CD14-positive monocyte (primary cell): Measurements from ENCODE around the gene HCRTR1. TPM values are rescaled to one million over a fixed set of nuclear protein-coding genes. Genes with fewer than 3 reads are reported as not detected.
A peak's percentile ranks its signal among the peaks of the same experiment; 100 is the strongest.

Experiments used
- DNase-seq, 3 donors: peaks; one replicate each; pipeline ENCODE4 v3.0.0-alpha.2; 2011 to 2022
- H2AFZ ChIP-seq: 2 replicates; pipeline ENCODE4 v1.6.0; 2012; ENCODE audit warnings: mild to moderate bottlenecking, low read depth, low read length, inconsistent platforms; ENCODE audit not compliant: insufficient read depth, poor library complexity, severe bottlenecking
- H3K27ac ChIP-seq, 2 donors: 1 replicate in 1 of 2; 2 replicates in 1 of 2; pipeline ENCODE4 v1.5.1; 2012 to 2013; ENCODE audit warnings: low read length in 2 of 2, control low read depth in 1 of 2, inconsistent platforms in 1 of 2, low read depth in 1 of 2, mild to moderate bottlenecking in 1 of 2
- H3K27me3 ChIP-seq, 2 donors: one replicate each; pipeline versions ENCODE4 v1.6.0 to v1.6.1; 2011 to 2013; ENCODE audit warnings: low read length in 2 of 2; ENCODE audit not compliant: control insufficient read depth in 2 of 2, insufficient read depth in 2 of 2
- H3K36me3 ChIP-seq, 2 donors: replicated peaks in 1 of 2; 1 replicate in 1 of 2; 2 replicates in 1 of 2; pipeline versions ENCODE4 v1.5.1 to v1.6.1; 2012 to 2013; ENCODE audit warnings: low read length in 2 of 2, control low read depth in 1 of 2, inconsistent platforms in 1 of 2, mild to moderate bottlenecking in 1 of 2; ENCODE audit not compliant: insufficient read depth in 2 of 2, control insufficient read depth in 1 of 2
- H3K4me1 ChIP-seq, 2 donors: 1 replicate in 1 of 2; 2 replicates in 1 of 2; pipeline versions ENCODE4 v1.5.1 to v1.6.1; 2012 to 2013; ENCODE audit warnings: low read length in 2 of 2, control low read depth in 1 of 2, inconsistent platforms in 1 of 2, mild to moderate bottlenecking in 1 of 2, moderate library complexity in 1 of 2; ENCODE audit not compliant: insufficient read depth in 2 of 2, control insufficient read depth in 1 of 2
- H3K4me2 ChIP-seq: replicated peaks from 2 replicates; pipeline ENCODE3; 2012; ENCODE audit warnings: low read length, moderate library complexity, mild to moderate bottlenecking; ENCODE audit not compliant: poor library complexity, severe bottlenecking; ENCODE audit errors: extremely low read depth
- H3K4me3 ChIP-seq, 3 experiments: fragments of 200-600 bp in 1 of 3; sonication (generic) in 1 of 3; replicated peaks in 1 of 3; 1 replicate in 2 of 3; 2 replicates in 1 of 3; pipeline ENCODE4 v1.5.1; 2011 to 2013; ENCODE audit warnings: low read length in 3 of 3, mild to moderate bottlenecking in 3 of 3, control low read depth in 2 of 3, low read depth in 2 of 3, inconsistent platforms in 1 of 3, moderate library complexity in 1 of 3
- H3K79me2 ChIP-seq: 2 replicates; pipeline ENCODE4 v1.6.0; 2012; ENCODE audit warnings: mild to moderate bottlenecking, control low read depth, inconsistent platforms, low read length, moderate library complexity; ENCODE audit not compliant: insufficient read depth
- H3K9ac ChIP-seq: 2 replicates; pipeline ENCODE4 v1.6.0; 2017; ENCODE audit warnings: low read length, mild to moderate bottlenecking; ENCODE audit not compliant: insufficient read depth, poor library complexity, severe bottlenecking
- H3K9me3 ChIP-seq, 2 donors: replicated peaks in 1 of 2; 1 replicate in 1 of 2; 2 replicates in 1 of 2; pipeline versions ENCODE4 v1.5.1 to v1.6.1; 2012 to 2013; ENCODE audit warnings: low read length in 2 of 2, control low read depth in 1 of 2; ENCODE audit not compliant: control insufficient read depth in 1 of 2, insufficient read depth in 1 of 2
- H4K20me1 ChIP-seq: 2 replicates; pipeline ENCODE4 v1.6.0; 2012; ENCODE audit warnings: mild to moderate bottlenecking, low read length, control low read depth, moderate library complexity; ENCODE audit not compliant: insufficient read depth
- H3K27ac Mint-ChIP-seq, 7 donors: one replicate each; pipeline ENCODE4 v1.8.0; 2020; ENCODE audit warnings: mild to moderate bottlenecking in 7 of 7, mixed read lengths in 7 of 7, moderate library complexity in 6 of 7, inconsistent platforms in 2 of 7
- H3K27me3 Mint-ChIP-seq, 3 donors: one replicate each; pipeline ENCODE4 v1.8.0; 2021 to 2022; ENCODE audit warnings: low read depth in 3 of 3, mild to moderate bottlenecking in 3 of 3, mixed read lengths in 3 of 3, moderate library complexity in 3 of 3, inconsistent platforms in 1 of 3
- H3K36me3 Mint-ChIP-seq, 2 donors: one replicate each; pipeline ENCODE4 v1.8.0; 2020; ENCODE audit warnings: mixed read lengths in 2 of 2, inconsistent platforms in 1 of 2, mild to moderate bottlenecking in 1 of 2
- H3K4me1 Mint-ChIP-seq: one replicate; pipeline ENCODE4 v1.8.0; 2020; ENCODE audit warnings: mild to moderate bottlenecking, mixed read lengths
- H3K4me3 Mint-ChIP-seq, 2 donors: one replicate each; pipeline ENCODE4 v1.8.0; 2020; ENCODE audit warnings: mild to moderate bottlenecking in 2 of 2, mixed read lengths in 2 of 2, moderate library complexity in 1 of 2
- H3K9me3 Mint-ChIP-seq, 7 donors: one replicate each; pipeline ENCODE4 v1.8.0; 2020 to 2022; ENCODE audit warnings: mixed read lengths in 7 of 7, mild to moderate bottlenecking in 6 of 7, moderate library complexity in 6 of 7, inconsistent platforms in 2 of 7
- CTCF ChIP-seq: fragments of 200-600 bp; IDR thresholded peaks from one replicate; pipeline ENCODE4 v1.8.0; 2022; ENCODE audit warnings: antibody characterized with exemption, mild to moderate bottlenecking
- WGBS: methylation state at CpG from one replicate; pipeline ENCODE4 v1.1.5; 2013; ENCODE audit warnings: missing lambda C conversion rate; ENCODE audit not compliant: insufficient coverage; 5-methylcytosine and 5-hydroxymethylcytosine counted together
- intact Hi-C, 2 donors: fragments of 100-400 bp; cut with micrococcal nuclease; formaldehyde crosslinking; loops; one replicate each; pipeline versions ENCODE4 v1.15.0 to v1.15.1; 2023
- polyA plus RNA-seq, 3 donors: library from polyadenylated mRNA; depleted of rRNA in 1 of 3; unstranded in 2 of 3; stranded (reverse) in 1 of 3; fragments of 300-500 nt in 2 of 3; fragments of >200 nt in 1 of 3; fragmentation: Illumina TruSeq in 2 of 3; gene quantifications; 1 replicate in 2 of 3; 2 replicates in 1 of 3; pipeline ENCODE4 v1.2.3, GENCODE V29; 2012 to 2021

HCRTR1 gene
- polyA plus RNA-seq, 3 donors, result not detected

DNA sequence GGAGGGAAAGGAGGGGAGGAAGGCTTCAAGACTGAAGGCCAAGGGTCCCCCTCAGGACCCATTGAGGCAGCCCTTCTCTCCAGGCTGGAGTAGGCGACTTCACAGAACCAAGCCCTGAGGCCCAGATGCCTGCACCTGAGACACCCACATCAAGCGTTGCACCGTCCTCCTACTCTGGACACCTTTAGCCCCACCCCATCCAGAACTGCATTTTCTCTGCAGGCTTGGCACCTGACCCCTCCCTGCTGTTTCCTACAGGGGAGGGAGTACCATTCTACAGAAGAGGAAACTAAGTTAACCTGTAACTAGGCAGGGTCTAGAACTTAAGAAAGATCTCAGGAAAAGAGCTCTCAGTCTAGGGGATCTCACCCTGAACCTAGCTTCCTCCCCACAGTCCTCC is 15.2 kb downstream of the HCRTR1 start:
- H3K27ac ChIP-seq, result no peak overlapping the region
- no peaks in the 10 kb centered on the region for H3K9me3 ChIP-seq
- H3K36me3 Mint-ChIP-seq, result peaks cover 74 to 87% of the 10 kb centered on the region in 2 donors
- no peak overlapping the region for H3K4me3 Mint-ChIP-seq
- DNase-seq, result no peak
- intact Hi-C loops, result loop anchor here in 1 of 2 donors (5.0 kb wide), 1 partner anchor 65 kb away; no protein-coding TSS in a partner anchor
- peaks cover 0 to 2% (median 0%) of the 10 kb centered on the region in 3 donors for H3K27me3 Mint-ChIP-seq
- H3K4me1 ChIP-seq, result no peaks in the 10 kb centered on the region
- no peak overlapping the region for H3K9ac ChIP-seq
- no peak for TF ChIP-seq CTCF
- peaks cover 68 to 80% of the 10 kb centered on the region in 2 donors for H3K36me3 ChIP-seq
- peaks cover under 1% of the 10 kb centered on the region for H3K4me1 Mint-ChIP-seq
- no peak overlapping the region for H2AFZ ChIP-seq
- no peak overlapping the region for H3K4me3 ChIP-seq
- peaks cover 27% of the 10 kb centered on the region for H4K20me1 ChIP-seq
- peaks cover 30% of the 10 kb centered on the region for H3K79me2 ChIP-seq
- no peaks in the 10 kb centered on the region for H3K27me3 ChIP-seq
- 100% methylated on average over 2 of the region's 3 CpGs for WGBS
- no peak overlapping the region for H3K4me2 ChIP-seq
- H3K27ac Mint-ChIP-seq, result peak overlapping the region in 2 of 7 donors; percentile 26 to 58
- H3K9me3 Mint-ChIP-seq, result no peaks in the 10 kb centered on the region

DNA sequence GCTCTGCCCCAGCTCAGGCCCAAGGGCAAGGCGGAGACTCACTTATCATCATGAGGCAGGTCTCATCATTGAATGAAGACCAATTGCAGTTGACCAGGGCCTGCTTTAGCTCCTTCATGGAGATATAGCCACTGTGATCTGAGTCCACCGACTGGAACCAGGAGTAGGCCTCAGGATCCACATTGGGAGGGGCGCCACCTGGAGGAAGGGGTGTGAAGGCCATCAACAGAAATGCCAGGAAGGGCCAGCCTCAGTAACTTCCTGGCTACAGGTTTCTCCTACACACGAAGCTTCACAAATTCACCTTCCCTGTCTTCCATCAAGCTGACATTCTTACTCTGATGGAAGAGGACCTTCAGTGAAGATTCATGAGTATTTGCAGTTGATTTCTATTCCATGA is 15.6 kb downstream of the HCRTR1 start:
- Histone ChIP-seq H3K4me3 (no peak overlapping the region), H3K9ac (no peak overlapping the region), H3K9me3 (no peaks in the 10 kb centered on the region), H3K4me2 (no peak overlapping the region), H3K27ac (no peak overlapping the region), H3K4me1 (peaks cover 0 to under 1% of the 10 kb centered on the region in 2 donors), H4K20me1 (peaks cover 27% of the 10 kb centered on the region), H2AFZ (no peak overlapping the region), H3K36me3 (peaks cover 65 to 75% of the 10 kb centered on the region in 2 donors), H3K27me3 (no peaks in the 10 kb centered on the region), H3K79me2 (peaks cover 35% of the 10 kb centered on the region)
- Mint-ChIP-seq H3K4me3 (no peak overlapping the region), H3K36me3 (peaks cover 74 to 86% of the 10 kb centered on the region in 2 donors), H3K4me1 (peaks cover 4% of the 10 kb centered on the region), H3K27ac (peak overlapping the region in 2 of 7 donors; percentile 26 to 30), H3K27me3 (no peaks in the 10 kb centered on the region), H3K9me3 (no peaks in the 10 kb centered on the region)
- intact Hi-C loops, result loop anchor here in 1 of 2 donors (5.0 kb wide), 1 partner anchor 66 kb away; no protein-coding TSS in a partner anchor
- TF ChIP-seq CTCF, result peak; percentile 43
- WGBS, result 95% methylated on average over 3 of the region's 4 CpGs
- peak in 2 of 3 donors; percentile 21 to 27 for DNase-seq
